OCI-LY1 (cell line): ENCODE data around the gene AGTPBP1.

ENCODE experiments used
- H2AFZ ChIP-seq: fragments of 200-600 bp; sonication (generic), shearing (Covaris generic); 2 replicates; pipeline ENCODE4 v1.6.0; 2014; ENCODE audit warnings: antibody characterized with exemption, mild to moderate bottlenecking, low read length
- H3F3A ChIP-seq: fragments of 200-600 bp; sonication (generic), shearing (Covaris generic); 2 replicates; pipeline ENCODE4 v1.6.0; 2014; ENCODE audit warnings: mild to moderate bottlenecking, antibody characterized with exemption, low read length, moderate library complexity; ENCODE audit not compliant: insufficient read depth
- H3K27ac ChIP-seq: fragments of 200-600 bp; sonication (generic); 2 replicates; pipeline ENCODE4 v1.5.1; 2014; ENCODE audit warnings: low read length, mixed run types, mild to moderate bottlenecking, low read depth; ENCODE audit not compliant: poor library complexity, severe bottlenecking
- H3K27me3 ChIP-seq: fragments of 200-600 bp; sonication (generic); 2 replicates; pipeline ENCODE4 v1.6.0; 2014; ENCODE audit warnings: antibody characterized with exemption, mild to moderate bottlenecking, low read length, moderate library complexity; ENCODE audit not compliant: insufficient read depth
- H3K36me3 ChIP-seq: fragments of 200-600 bp; sonication (generic); 2 replicates; pipeline ENCODE4 v1.6.1; 2014; ENCODE audit warnings: mild to moderate bottlenecking, antibody characterized with exemption, low read length, moderate library complexity, mixed read lengths; ENCODE audit not compliant: insufficient read depth
- H3K4me1 ChIP-seq: fragments of 200-600 bp; sonication (generic); 2 replicates; pipeline ENCODE4 v1.5.1; 2014; ENCODE audit warnings: mild to moderate bottlenecking, low read length, moderate library complexity; ENCODE audit not compliant: insufficient read depth, severe bottlenecking
- H3K4me2 ChIP-seq: fragments of 200-600 bp; sonication (generic), shearing (Covaris generic); 2 replicates; pipeline ENCODE4 v1.6.1; 2014; ENCODE audit warnings: low read length
- H3K4me3 ChIP-seq: fragments of 200-600 bp; sonication (generic); 2 replicates; pipeline ENCODE4 v1.5.1; 2014; ENCODE audit warnings: low read length, low read depth, mild to moderate bottlenecking, mixed read lengths; ENCODE audit not compliant: poor library complexity, severe bottlenecking
- H3K79me2 ChIP-seq: fragments of 200-600 bp; shearing (Covaris generic); 2 replicates; pipeline ENCODE4 v1.6.1; 2016; ENCODE audit warnings: mixed run types, low read length, mixed read lengths; ENCODE audit not compliant: insufficient read depth
- H3K9ac ChIP-seq: fragments of 200-600 bp; sonication (generic), shearing (Covaris generic); 2 replicates; pipeline ENCODE4 v1.6.1; 2014; ENCODE audit warnings: mild to moderate bottlenecking, low read length, mixed read lengths
- H3K9me2 ChIP-seq: fragments of 200-600 bp; sonication (generic), shearing (Covaris generic); 2 replicates; pipeline ENCODE4 v1.6.1; 2014; ENCODE audit warnings: low read depth, mild to moderate bottlenecking, low read length, mixed read lengths
- H3K9me3 ChIP-seq: fragments of 200-600 bp; shearing (Covaris generic); 2 replicates; pipeline ENCODE4 v1.6.1; 2014; ENCODE audit warnings: low read length, mixed read lengths
- H4K20me1 ChIP-seq: fragments of 200-600 bp; sonication (generic), shearing (Covaris generic); 2 replicates; pipeline ENCODE4 v1.6.0; 2016; ENCODE audit warnings: mild to moderate bottlenecking, low read length; ENCODE audit not compliant: insufficient read depth
- CTCF ChIP-seq: fragments of 200-600 bp; sonication (generic), shearing (Covaris generic); IDR thresholded peaks from 2 replicates; pipeline ENCODE4 v1.5.1; 2017; ENCODE audit warnings: mild to moderate bottlenecking, antibody characterized with exemption, low read length, moderate library complexity, mixed read lengths
- EZH2 ChIP-seq: fragments of 200-600 bp; sonication (generic), shearing (Covaris generic); IDR thresholded peaks from 2 replicates; pipeline ENCODE4 v1.8.0; 2017; ENCODE audit warnings: borderline replicate concordance, mixed run types, mild to moderate bottlenecking, antibody characterized with exemption, low read length, moderate library complexity, mixed read lengths

AGTPBP1 gene

DNA sequence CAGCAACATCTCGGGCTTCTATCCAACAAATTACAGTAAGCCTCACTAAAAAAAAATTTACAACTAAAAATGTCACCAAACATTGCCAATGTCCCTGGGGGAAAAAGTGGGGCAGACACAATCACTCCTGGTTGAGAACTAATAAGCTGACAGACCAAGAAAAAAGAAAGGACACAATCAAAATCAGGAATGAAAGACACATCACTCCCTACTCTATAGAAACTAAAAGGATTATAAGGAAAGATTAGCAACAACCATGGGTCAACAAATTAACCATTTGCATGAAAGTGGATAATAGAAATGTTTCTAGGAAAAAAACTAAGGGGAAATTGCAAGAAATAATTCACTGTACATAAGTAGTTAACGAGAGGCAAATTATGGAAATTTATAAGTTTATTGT lies 53.4 kb downstream of the AGTPBP1 start:
- H3K4me2 ChIP-seq = no peak overlapping the region
- TF ChIP-seq CTCF = no peak
- TF ChIP-seq EZH2 = no peak

DNA sequence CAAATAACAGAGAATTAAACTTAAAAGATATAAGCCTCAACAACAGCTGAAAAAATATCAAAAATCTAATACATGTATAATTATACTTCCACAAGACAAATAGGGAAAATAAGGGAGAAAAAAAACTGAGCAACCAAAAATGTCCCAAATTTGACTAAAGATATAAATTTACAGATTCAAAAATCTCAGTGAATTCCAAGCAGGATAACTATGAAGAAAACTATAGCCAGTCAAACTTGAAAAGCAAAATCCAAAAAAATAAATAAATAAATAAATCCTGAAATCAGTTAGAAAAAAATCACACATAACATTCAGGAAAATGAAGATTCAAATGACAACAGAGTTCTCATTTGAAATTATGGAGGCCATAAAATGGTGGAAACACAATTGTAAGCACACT lies 56.7 kb downstream of the AGTPBP1 start:
- no peak overlapping the region for H3K4me2 ChIP-seq
- H4K20me1 ChIP-seq = no peaks in the 10 kb centered on the region
- TF ChIP-seq EZH2 (no peak), CTCF (no peak)
- no peaks in the 10 kb centered on the region for H3K4me1 ChIP-seq
- 0 out of 2 replicates have a peak, but pooled peaks cover 3% of the 10 kb centered on the region for H3K79me2 ChIP-seq
- H3F3A ChIP-seq = 0 out of 2 replicates have a peak, but pooled peaks cover 3% of the 10 kb centered on the region
- H3K27ac ChIP-seq = no peak overlapping the region
- peaks cover 33% of the 10 kb centered on the region for H3K36me3 ChIP-seq
- H3K9me2 ChIP-seq = no peaks in the 10 kb centered on the region
- H3K4me3 ChIP-seq = no peak overlapping the region
- no peak overlapping the region for H2AFZ ChIP-seq
- H3K9ac ChIP-seq = no peak overlapping the region
- H3K27me3 ChIP-seq = no peaks in the 10 kb centered on the region
- peaks cover 8% of the 10 kb centered on the region for H3K9me3 ChIP-seq

More for the DNA sequence above, 53.4 kb downstream of the AGTPBP1 start:
- H2AFZ ChIP-seq = no peak overlapping the region
- 0 out of 2 replicates have a peak, but pooled peaks cover 3% of the 10 kb centered on the region for H3K79me2 ChIP-seq
- H3K36me3 ChIP-seq = peaks cover 42% of the 10 kb centered on the region
- H3K4me1 ChIP-seq = no peaks in the 10 kb centered on the region
- no peak overlapping the region for H3K4me3 ChIP-seq
- no peaks in the 10 kb centered on the region for H3K9me2 ChIP-seq
- no peaks in the 10 kb centered on the region for H3K27me3 ChIP-seq
- 0 out of 2 replicates have a peak, but pooled peaks cover 3% of the 10 kb centered on the region for H3F3A ChIP-seq
- H3K9me3 ChIP-seq = peaks cover 8% of the 10 kb centered on the region
- no peak overlapping the region for H3K9ac ChIP-seq
- H4K20me1 ChIP-seq = no peaks in the 10 kb centered on the region
- no peak overlapping the region for H3K27ac ChIP-seq

- TF ChIP-seq EZH2 (no peak), CTCF (no peak)
- Histone ChIP-seq H3K9me2 (no peaks in the 10 kb centered on the region), H3K79me2 (no peaks in the 10 kb centered on the region), H4K20me1 (no peaks in the 10 kb centered on the region), H3K9me3 (no peaks in the 10 kb centered on the region), H2AFZ (no peak overlapping the region), H3K36me3 (peaks cover 32% of the 10 kb centered on the region), H3K27me3 (no peaks in the 10 kb centered on the region), H3K4me1 (no peaks in the 10 kb centered on the region), H3K9ac (no peak overlapping the region), H3K4me2 (no peak overlapping the region), H3F3A (no peaks in the 10 kb centered on the region), H3K4me3 (no peak overlapping the region), H3K27ac (no peak overlapping the region)
Observed at GRCh38 chr9:85676790-85677189, 65.0 kb downstream of the AGTPBP1 start.
